ENCODE data around the gene CASP5.
A peak's percentile ranks its signal among the peaks of the same experiment; 100 is the strongest.

GRCh38 chr11:105000797-105001196 lies 22.2 kb downstream of the CASP5 start:
- TF ChIP-seq REST (IDR thresholded peaks at IDR 0.05; ENCODE audit: low read depth), result no peak
- no peak for TF ChIP-seq TAF1 (IDR thresholded peaks at IDR 0.05; ENCODE audit: low read depth)
- TF ChIP-seq RAD21 (IDR thresholded peaks at IDR 0.05; ENCODE audit: low read depth), result peak; percentile 32
- no peak for TF ChIP-seq YY1 (IDR thresholded peaks at IDR 0.05; ENCODE audit: low read depth)
- TF ChIP-seq FOXM1 (IDR thresholded peaks at IDR 0.05; ENCODE audit: borderline replicate concordance, low read depth), result no peak
- TF ChIP-seq EGR1 (IDR thresholded peaks at IDR 0.05), result no peak
- TF ChIP-seq MAX (IDR thresholded peaks at IDR 0.05), result no peak
- TF ChIP-seq TCF12 (IDR thresholded peaks at IDR 0.05; ENCODE audit: low read depth), result no peak
- TF ChIP-seq EP300 (IDR thresholded peaks at IDR 0.05; ENCODE audit: borderline replicate concordance), result no peak
- no peak for TF ChIP-seq ZBTB7A (IDR thresholded peaks at IDR 0.05; ENCODE audit: low read depth)
- TF ChIP-seq TEAD4 (IDR thresholded peaks at IDR 0.05), result no peak
- TF ChIP-seq CEBPB (IDR thresholded peaks at IDR 0.05), result no peak
- TF ChIP-seq USF1 (IDR thresholded peaks at IDR 0.05), result no peak

Data from Ishikawa (cell line).